CD1c-positive myeloid dendritic cell (primary cell): Measurements from ENCODE around the gene IL17RA.
A peak's percentile ranks its signal among the peaks of the same experiment; 100 is the strongest.
"Not testable (repeated sequence)": the region's sequence is repeated elsewhere in the genome, so short reads cannot be mapped to it uniquely, and the experiment has no call there.

Experiments
- DNase-seq: peaks from one replicate; pipeline ENCODE4 v3.0.0-alpha.2; 2016; ENCODE audit errors: extremely low spot score

The IL17RA gene, protein sequence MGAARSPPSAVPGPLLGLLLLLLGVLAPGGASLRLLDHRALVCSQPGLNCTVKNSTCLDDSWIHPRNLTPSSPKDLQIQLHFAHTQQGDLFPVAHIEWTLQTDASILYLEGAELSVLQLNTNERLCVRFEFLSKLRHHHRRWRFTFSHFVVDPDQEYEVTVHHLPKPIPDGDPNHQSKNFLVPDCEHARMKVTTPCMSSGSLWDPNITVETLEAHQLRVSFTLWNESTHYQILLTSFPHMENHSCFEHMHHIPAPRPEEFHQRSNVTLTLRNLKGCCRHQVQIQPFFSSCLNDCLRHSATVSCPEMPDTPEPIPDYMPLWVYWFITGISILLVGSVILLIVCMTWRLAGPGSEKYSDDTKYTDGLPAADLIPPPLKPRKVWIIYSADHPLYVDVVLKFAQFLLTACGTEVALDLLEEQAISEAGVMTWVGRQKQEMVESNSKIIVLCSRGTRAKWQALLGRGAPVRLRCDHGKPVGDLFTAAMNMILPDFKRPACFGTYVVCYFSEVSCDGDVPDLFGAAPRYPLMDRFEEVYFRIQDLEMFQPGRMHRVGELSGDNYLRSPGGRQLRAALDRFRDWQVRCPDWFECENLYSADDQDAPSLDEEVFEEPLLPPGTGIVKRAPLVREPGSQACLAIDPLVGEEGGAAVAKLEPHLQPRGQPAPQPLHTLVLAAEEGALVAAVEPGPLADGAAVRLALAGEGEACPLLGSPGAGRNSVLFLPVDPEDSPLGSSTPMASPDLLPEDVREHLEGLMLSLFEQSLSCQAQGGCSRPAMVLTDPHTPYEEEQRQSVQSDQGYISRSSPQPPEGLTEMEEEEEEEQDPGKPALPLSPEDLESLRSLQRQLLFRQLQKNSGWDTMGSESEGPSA

GRCh38 chr22:17084554-17085276 lies at the start of gene IL17RA:
Gene IL17RA (plus strand): TSS chr22:17085000. CDS start chr22:17085092, 92 bp downstream.
- peak; percentile 96 for DNase-seq

DNA sequence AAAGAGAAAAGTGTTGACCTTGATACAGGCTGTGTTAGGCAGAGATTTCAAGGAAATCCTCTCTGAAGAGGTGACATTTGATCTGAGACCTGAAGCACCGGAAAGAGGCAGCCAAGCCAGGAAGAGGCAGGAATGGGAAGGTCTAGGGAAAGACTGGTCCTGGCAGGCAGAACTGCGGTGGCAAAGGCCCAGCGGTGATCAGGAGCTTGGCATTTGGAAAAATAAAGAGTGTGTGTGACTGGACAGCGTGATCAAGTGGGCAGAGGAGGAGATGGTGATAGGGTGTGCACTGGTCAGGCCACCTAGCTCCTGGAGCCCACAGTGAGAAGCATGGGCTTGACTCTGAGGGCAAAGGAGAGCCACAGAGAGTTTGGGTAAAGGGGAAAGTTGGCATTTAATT lies 49.6 kb upstream of the IL17RA start:
- no peak for DNase-seq

DNA sequence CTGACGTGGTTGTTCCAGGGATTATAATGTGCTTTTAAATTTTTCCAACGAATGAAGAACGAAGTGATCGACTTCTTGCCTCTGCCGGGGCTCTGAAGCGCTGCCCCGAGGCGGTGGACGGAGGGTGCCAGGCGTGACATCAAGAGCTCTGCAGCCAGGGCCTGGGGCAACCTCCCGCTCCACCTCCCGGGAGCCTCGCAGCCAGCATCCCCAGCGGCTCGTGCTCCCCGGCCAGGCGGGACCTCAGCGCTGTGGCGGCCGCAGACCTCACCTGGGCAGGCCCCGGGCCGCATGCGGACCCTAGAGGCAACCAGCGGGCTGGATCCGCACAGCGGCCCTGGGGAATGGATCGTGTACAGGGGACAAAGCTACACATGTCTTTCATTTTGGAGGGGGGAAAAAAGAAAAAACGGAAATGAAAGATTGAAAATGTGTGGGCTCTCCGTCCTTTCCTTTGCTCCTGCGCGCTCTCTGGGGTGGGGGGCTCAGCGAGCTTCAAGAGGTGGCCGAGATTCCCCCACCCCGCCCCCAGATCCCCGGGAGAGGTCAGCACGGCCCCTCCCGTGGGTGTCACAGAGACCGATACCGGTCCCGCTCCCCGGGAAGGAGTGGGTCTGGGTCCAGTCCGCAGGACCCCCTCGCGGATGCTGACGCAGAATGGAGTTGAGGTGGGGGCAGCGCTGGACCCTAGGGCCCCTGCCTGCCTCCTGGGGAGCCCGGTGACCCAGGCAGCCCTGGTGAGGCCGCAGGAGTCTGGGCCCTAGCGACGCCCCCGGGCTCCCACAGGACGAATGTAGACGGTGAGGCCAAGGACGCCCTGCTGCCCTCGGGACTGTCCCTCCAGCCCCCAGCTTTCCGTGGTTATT lies 48.6 kb upstream of the IL17RA start:
- DNase-seq: not testable (repeated sequence)

DNA sequence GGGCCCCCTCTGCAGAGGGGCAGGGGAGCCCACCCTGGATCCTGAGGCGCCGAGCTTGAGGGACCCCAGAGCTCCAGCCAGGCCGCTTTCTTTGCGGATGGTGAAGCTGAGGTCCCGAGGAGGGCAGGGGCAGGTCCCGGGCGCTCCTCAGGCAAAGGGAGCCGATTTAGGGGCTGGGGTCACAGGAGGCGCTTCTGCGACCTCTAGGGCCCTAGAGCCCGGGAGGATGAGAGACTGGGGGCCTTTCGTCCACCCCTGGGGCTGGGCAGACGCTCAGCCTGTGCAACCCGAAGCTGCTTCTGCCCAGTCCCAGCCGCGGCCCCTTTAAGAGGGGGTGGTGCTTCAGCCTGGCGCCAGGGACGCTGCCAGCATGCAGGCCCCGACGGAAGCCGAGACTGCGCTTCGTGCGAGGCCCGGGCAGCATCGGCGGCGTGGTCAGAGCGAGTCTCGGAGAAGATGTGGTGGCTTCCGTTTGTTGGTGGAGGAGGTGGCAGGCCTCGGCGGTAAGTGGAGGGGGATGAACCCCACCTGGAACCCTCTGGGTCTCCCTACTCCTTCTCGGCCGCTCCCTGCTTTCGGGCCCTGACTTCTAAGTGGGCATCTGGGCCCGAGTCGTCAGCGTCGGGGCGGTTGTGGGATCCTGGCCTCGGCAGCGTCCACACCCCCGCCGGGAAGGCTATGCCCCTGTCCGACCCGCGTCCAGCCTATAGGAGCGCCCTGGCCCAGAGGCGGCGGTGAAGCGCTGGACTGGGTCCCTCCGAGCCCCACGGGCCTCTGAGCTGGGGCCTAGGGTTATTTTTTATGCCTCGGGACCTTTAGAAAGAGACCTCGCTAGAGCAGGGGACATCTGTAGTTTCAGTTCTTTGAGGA lies 47.7 kb upstream of the IL17RA start:
- DNase-seq: not testable (repeated sequence)

DNA sequence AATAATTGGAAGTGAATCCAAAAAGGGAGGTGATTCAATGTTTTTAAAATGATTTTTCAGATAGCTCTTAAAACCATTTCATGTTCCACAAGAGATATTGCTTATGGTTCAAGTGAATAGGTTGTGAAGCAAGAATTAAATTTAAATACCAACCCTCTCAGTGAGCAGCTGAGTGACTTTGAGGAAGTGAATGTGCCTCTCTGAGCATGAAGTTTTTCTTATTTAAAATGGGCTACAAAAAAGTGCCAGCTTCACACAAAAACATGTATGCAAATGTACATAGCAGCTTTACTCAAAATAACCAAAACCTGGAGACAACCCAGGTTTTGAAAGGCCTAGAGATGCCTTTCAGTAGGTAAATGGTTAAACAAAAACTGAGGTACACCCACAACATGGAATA lies 41.3 kb upstream of the IL17RA start:
- peak; percentile 3 for DNase-seq

GRCh38 chr22:17046566-17047348 lies 38.0 kb upstream of the IL17RA start:
- DNase-seq: peak; percentile 14

DNA sequence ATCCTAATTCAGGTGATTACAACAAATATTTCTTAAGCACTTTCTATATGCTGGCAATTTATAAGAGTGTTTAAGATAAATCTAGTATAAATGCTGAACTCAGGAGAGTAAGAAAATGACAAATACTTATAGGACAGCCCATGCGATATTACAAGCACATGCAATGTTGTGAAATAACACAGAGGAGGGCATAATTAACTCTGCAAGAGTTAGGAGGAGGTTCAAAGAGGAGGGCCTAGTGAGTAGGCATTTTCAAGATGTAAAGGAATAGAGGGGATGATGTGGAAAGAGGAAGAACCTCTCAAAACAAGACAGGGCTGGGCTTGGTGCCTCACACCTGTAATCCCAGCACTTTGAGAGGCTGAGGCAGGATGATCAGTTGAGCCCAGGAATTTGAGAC lies 37.1 kb upstream of the IL17RA start:
- DNase-seq: peak; percentile 6

DNA sequence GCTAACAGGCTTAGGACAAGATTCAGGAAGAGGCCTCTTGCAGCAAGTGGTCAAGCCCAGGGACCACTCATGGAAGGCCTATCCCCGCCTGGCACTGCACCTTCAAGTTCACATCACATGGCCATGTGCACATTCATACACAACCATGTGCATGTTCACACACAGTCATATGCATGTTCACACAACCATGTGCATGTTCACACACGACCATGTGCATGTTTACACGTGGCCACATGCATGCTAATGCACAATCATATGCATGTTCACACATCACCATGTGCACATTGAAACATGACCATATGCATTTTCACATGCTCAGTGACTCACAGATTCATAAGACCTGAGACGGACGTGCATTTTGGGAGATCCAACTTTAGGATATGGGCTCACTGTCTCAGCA lies 28.7 kb upstream of the IL17RA start:
- DNase-seq: no peak

DNA sequence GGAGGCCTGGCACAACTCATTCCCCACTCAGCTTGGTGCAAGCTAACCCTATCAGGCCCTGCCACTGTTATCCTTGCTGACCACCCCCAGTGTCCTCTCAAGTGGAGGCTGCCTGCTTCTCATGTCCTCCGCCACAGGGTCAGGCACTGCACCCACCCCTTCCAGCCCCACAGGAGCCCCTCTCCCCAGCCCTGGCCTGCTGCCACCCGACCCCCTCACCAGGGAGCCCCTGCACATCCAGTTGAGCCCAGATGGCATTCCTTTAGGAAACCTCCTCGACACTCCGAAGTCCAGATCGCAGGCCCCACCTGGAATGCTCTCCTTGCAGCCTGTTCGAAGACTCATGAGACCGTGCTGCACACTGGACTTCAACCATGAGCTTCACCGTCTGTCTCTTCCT lies 28.0 kb upstream of the IL17RA start:
- no peak for DNase-seq

GRCh38 chr22:17057959-17058814 lies 26.6 kb upstream of the IL17RA start:
- peak; percentile 66 for DNase-seq

DNA sequence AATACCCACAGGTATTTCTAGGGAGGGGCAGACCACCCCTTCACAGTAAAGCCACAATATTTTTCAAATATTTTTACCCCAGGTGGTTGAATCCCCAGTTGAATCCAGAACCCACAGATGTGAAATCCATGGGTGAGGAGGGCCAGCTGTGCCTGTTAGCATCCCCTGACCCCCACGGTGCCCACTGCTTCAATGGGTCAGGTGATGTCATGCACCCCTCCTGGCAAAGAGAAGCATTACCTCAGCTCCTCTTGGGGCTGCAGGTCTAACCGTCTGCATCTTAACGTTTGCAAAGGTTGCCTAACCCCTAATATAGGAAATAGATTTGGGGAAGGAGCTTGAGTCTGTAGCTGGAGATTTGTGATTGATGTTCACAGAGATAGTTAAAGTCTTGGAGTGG lies 24.7 kb upstream of the IL17RA start:
- DNase-seq: no peak

- DNase-seq: no peak
Observed at GRCh38 chr22:17063411-17064106, 21.2 kb upstream of the IL17RA start.

DNA sequence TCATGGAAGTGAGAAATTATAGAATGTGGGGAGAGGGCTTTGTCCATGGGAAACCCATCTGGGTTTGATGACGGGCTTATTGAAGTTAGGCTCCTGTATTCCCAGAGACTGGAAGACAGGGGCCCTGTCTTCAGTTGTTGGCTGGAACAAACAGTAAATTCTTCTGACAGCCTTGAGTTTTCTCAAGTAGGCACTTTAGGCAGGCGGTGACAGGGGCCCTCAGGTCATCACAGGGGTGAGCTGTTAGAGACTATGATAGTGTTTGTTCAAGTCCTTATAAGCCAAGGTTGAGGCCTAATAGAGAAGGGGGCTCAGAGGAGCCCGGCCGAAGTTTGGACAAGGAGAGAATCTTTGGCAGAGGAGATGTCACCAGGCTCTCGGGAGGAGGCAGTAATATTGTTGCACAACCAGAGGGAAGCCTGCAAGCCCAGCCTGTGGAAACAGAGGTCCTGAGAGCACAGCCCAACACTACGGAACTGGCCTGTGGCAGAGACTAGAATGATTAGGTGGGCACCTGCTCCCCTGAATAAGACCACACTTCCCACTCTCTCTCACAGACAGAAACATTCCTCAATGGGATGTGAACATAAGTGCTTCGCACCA lies 20.2 kb upstream of the IL17RA start:
- no peak for DNase-seq

- DNase-seq: no peak
Observed at GRCh38 chr22:17065433-17065832, 19.4 kb upstream of the IL17RA start.

DNA sequence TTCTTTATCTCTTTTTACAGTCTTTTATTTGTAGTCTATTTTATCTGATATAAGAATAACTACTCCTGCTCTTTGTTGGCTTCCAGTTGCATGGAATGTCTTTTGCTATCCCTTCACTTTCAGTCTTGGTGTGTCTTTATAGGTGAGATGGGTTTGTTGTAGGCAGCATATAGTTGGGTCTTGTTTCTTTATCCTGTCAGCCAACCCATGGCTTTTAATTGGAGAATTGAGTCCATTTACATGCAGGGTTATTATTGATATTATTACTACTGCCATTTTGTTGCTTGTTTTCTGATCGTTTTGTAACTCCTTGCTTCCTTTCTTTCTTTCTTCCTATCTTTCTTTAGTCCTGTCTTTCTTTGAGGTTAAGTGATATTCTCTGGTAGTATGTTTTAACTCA lies 11.9 kb upstream of the IL17RA start:
- no peak for DNase-seq

- peak; percentile 32 for DNase-seq
Observed at GRCh38 chr22:17074648-17075002, 10.2 kb upstream of the IL17RA start.

- no peak for DNase-seq
Observed at GRCh38 chr22:17077255-17077654, 7.5 kb upstream of the IL17RA start.

DNA sequence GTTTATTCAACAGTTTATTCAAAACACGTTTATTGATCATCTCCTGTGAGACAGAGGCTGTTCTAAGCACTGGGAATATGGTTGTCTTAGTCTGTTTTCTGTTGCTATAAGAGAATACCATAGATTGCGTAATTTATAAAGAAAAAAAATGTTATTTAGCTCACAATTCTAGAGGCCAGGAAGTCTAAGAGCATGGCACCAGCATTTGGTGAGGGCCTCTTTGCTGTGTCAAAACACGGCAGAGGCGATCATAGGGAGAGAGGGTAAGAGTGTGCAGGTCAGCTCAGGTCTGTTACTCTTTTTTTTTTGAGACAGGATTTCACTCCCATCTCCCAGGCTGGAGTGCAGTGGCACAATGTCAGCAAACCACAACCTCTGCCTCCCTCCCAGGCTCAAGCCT lies 5.2 kb upstream of the IL17RA start:
- DNase-seq: no peak
